HCT116 (cell line): ENCODE measurements around the gene TESK1. TPM values are rescaled to one million over a fixed set of nuclear protein-coding genes. Genes with fewer than 3 reads are reported as not detected.
A peak's percentile ranks its signal among the peaks of the same experiment; 100 is the strongest.
"Not testable (repeated sequence)": the region's sequence is repeated elsewhere in the genome, so short reads cannot be mapped to it uniquely, and the experiment has no call there.

ENCODE experiments used
- ATAC-seq: fragments of 200-7000 bp; cut with Tn5 transposase; 2 replicates; pipeline ENCODE4 v1.9.1; 2020; ENCODE audit warnings: mild to moderate bottlenecking, moderate library complexity
- BruUV-seq: library from RNA; stranded (reverse); fragments of 400-500 nt; replicated peaks from 2 replicates; lab custom pipeline; 2021; lab: Mats Ljungman, UMichigan
- CTCF ChIA-PET: fragments of 300-600 bp; sonication (Branson Sonifier 250); formaldehyde crosslinking; loops from one replicate; lab custom pipeline; 2021; ENCODE audit warnings: antibody characterized with exemption; lab: Charles Lee
- POLR2A ChIA-PET: fragments of 300-600, 350-600 bp; sonication (Branson Sonifier 250); formaldehyde crosslinking; loops from one replicate; lab custom pipeline; 2021; ENCODE audit warnings: antibody characterized with exemption; lab: Charles Lee
- RAD21 ChIA-PET, 2 experiments: fragments of 300-600 bp; sonication (Branson Sonifier 250); formaldehyde crosslinking; loops; one replicate each; lab custom pipeline; 2023; ENCODE audit warnings: low total read pairs in 2 of 2; ENCODE audit not compliant: uncharacterized antibody in 2 of 2, unreplicated experiment in 2 of 2, low non-redundant PET in 1 of 2; lab: Charles Lee
- DNase-seq: peaks from one replicate; pipeline ENCODE4 v3.0.0-alpha.2; 2010; ENCODE audit warnings: low read depth, low spot score
- H2AFZ ChIP-seq: fragments of 200-600 bp; shearing (Covaris generic), sonication (generic); 2 replicates; pipeline ENCODE4 v1.6.1; 2017; ENCODE audit warnings: low read depth, mixed run types, mixed read lengths, antibody characterized with exemption, low read length; ENCODE audit not compliant: poor library complexity, severe bottlenecking
- H3K27ac ChIP-seq: 2 replicates; pipeline ENCODE4 v1.5.1; 2012; ENCODE audit warnings: low read depth, low read length
- H3K27me3 ChIP-seq: fragments of 200-600 bp; sonication (generic); 2 replicates; pipeline ENCODE4 v1.6.1; 2016; ENCODE audit warnings: mixed run types, low read length, mixed read lengths; ENCODE audit not compliant: insufficient read depth
- H3K36me3 ChIP-seq, 2 experiments: fragments of 200-500 bp in 1 of 2; fragments of 200-600 bp in 1 of 2; sonication (Bioruptor generic) in 1 of 2; sonication (generic) in 1 of 2; 2 replicates each; pipeline versions ENCODE4 v1.5.1 to v1.6.1; 2014 to 2016; ENCODE audit warnings: low read length in 2 of 2, inconsistent platforms in 1 of 2, mixed read lengths in 1 of 2, mixed run types in 1 of 2; ENCODE audit not compliant: insufficient read depth in 2 of 2, control insufficient read depth in 1 of 2
- H3K4me1 ChIP-seq, 2 experiments: fragments of 200-600 bp in 1 of 2; sonication (generic) in 1 of 2; 2 replicates each; pipeline versions ENCODE4 v1.5.1 to v1.6.1; 2012 to 2017; ENCODE audit warnings: low read length in 2 of 2, inconsistent platforms in 1 of 2, mild to moderate bottlenecking in 1 of 2, mixed read lengths in 1 of 2, mixed run types in 1 of 2, moderate library complexity in 1 of 2; ENCODE audit not compliant: insufficient read depth in 2 of 2, control insufficient read depth in 1 of 2
- H3K4me2 ChIP-seq: fragments of 200-600 bp; sonication (generic); 2 replicates; pipeline ENCODE4 v1.6.1; 2017; ENCODE audit warnings: mixed run types, low read length, mixed read lengths
- H3K4me3 ChIP-seq, 2 experiments: fragments of 200-600 bp in 1 of 2; sonication (generic) in 1 of 2; replicated peaks in 1 of 2; 2 replicates each; pipeline ENCODE4 v1.5.1; 2011 to 2016; ENCODE audit warnings: low read length in 2 of 2, control low read depth in 1 of 2, low read depth in 1 of 2, mild to moderate bottlenecking in 1 of 2, mixed read lengths in 1 of 2, mixed run types in 1 of 2
- H3K79me2 ChIP-seq: fragments of 200-600 bp; sonication (generic); 2 replicates; pipeline ENCODE4 v1.6.1; 2017; ENCODE audit warnings: mild to moderate bottlenecking, mixed run types, low read length, moderate library complexity, mixed read lengths; ENCODE audit not compliant: insufficient read depth
- H3K9ac ChIP-seq: fragments of 200-600 bp; sonication (generic); 2 replicates; pipeline ENCODE4 v1.6.1; 2016; ENCODE audit warnings: low read length, mixed read lengths
- H3K9me2 ChIP-seq: fragments of 200-600 bp; sonication (generic), shearing (Covaris generic); 2 replicates; pipeline ENCODE4 v1.6.1; 2017; ENCODE audit warnings: mixed run types, mild to moderate bottlenecking, moderate library complexity; ENCODE audit not compliant: insufficient read depth
- H3K9me3 ChIP-seq, 2 experiments: fragments of 200-500 bp in 1 of 2; fragments of 200-600 bp in 1 of 2; sonication (Bioruptor generic) in 1 of 2; sonication (generic) in 1 of 2; 2 replicates each; pipeline ENCODE4 v1.6.1; 2014 to 2017; ENCODE audit warnings: low read length in 2 of 2, mixed read lengths in 2 of 2, inconsistent platforms in 1 of 2, low read depth in 1 of 2, mild to moderate bottlenecking in 1 of 2, mixed run types in 1 of 2, moderate library complexity in 1 of 2; ENCODE audit not compliant: control insufficient read depth in 1 of 2, insufficient read depth in 1 of 2
- H4K20me1 ChIP-seq: fragments of 200-600 bp; sonication (generic), shearing (Covaris generic); 2 replicates; pipeline ENCODE4 v1.6.1; 2017; ENCODE audit warnings: mixed run types, mild to moderate bottlenecking, moderate library complexity; ENCODE audit not compliant: insufficient read depth
- REST ChIP-seq: IDR thresholded peaks from 2 replicates; pipeline ENCODE4 v1.6.1; 2012; ENCODE audit warnings: low read depth
- TCF7L2 ChIP-seq: IDR thresholded peaks from 2 replicates; pipeline ENCODE4 v1.7.0; 2011; ENCODE audit warnings: borderline replicate concordance, inconsistent platforms; ENCODE audit not compliant: insufficient read depth, insufficient read length; ENCODE audit errors: extremely low read depth
- ZBTB33 ChIP-seq: IDR thresholded peaks from 2 replicates; pipeline ENCODE4 v1.6.1; 2011; ENCODE audit warnings: mild to moderate bottlenecking, low read length, moderate library complexity; ENCODE audit not compliant: insufficient replicate concordance; ENCODE audit errors: extremely low read depth
- intact Hi-C: fragments of 100-400 bp; cut with micrococcal nuclease; formaldehyde crosslinking; loops from 2 replicates; pipeline ENCODE4 v1.10.0; 2022
- total RNA-seq: library from RNA; stranded (reverse); gene quantifications from one replicate; pipeline ENCODE4 v1.2.1, GENCODE V29; 2021; ENCODE audit not compliant: unreplicated experiment

The TESK1 gene
- total RNA-seq, 1 experiment from 2014 or later: 26.6 TPM

- POLR2A ChIA-PET: no interaction called here
- BruUV-seq: no TSS peak
- no peak for TF ChIP-seq REST
- TF ChIP-seq ZBTB33: no peak
- TF ChIP-seq TCF7L2: no peak
- CTCF ChIA-PET: no interaction called here
- H3K9ac ChIP-seq: no peak overlapping the region
- no peak overlapping the region for H3K4me3 ChIP-seq
- no peaks in the 10 kb centered on the region for H3K9me3 ChIP-seq
- no peaks in the 10 kb centered on the region for H3K9me2 ChIP-seq
- intact Hi-C loops: no loop called here
- H4K20me1 ChIP-seq: no peaks in the 10 kb centered on the region
- no peak overlapping the region for H3K4me2 ChIP-seq
- H3K36me3 ChIP-seq: no peaks in the 10 kb centered on the region
- H3K27ac ChIP-seq: no peak overlapping the region
- no peak for DNase-seq
- H3K27me3 ChIP-seq: no peaks in the 10 kb centered on the region
- RAD21 ChIA-PET: no interaction called here
- H3K79me2 ChIP-seq: no peaks in the 10 kb centered on the region
- H3K4me1 ChIP-seq: peaks cover 6 to 20% of the 10 kb centered on the region in 2 experiments; a peak in 3 of 4 replicates
- ATAC-seq: no peak
- no peak overlapping the region for H2AFZ ChIP-seq
Observed at GRCh38 chr9:35643046-35643445, 38.0 kb downstream of the TESK1 start.

GRCh38 chr9:35645736-35646135, 40.7 kb downstream of the TESK1 start:
- BruUV-seq, H3K79me2 ChIP-seq, H3K9me3 ChIP-seq, intact Hi-C loops, H3K27me3 ChIP-seq, H2AFZ ChIP-seq, ATAC-seq, H4K20me1 ChIP-seq, H3K9me2 ChIP-seq, H3K36me3 ChIP-seq, DNase-seq: not testable (repeated sequence)
- H3K4me2 ChIP-seq: peak overlapping the region; percentile 78
- ChIA-PET CTCF (interaction anchor here (1.3 to 2.3 kb wide), 4 partner anchors 11 to 90 kb away, joined by 3 to 12 read pairs (median 7); partner anchors contain the start of genes CCDC107, CREB3, RMRP and TLN1), RAD21 (interaction anchor here in 1 of 2 experiments (1.0 kb wide), 1 partner anchor 46 kb away, joined by 3 read pairs; no protein-coding TSS in a partner anchor), POLR2A (interaction anchor here (1.7 kb wide), 1 partner anchor 12 kb away, joined by 6 read pairs; the partner anchor contains the start of genes CCDC107 and RMRP)
- H3K9ac ChIP-seq: peak overlapping the region; percentile 52
- peaks cover 6 to 20% of the 10 kb centered on the region in 2 experiments; a peak in 3 of 4 replicates for H3K4me1 ChIP-seq
- peak overlapping the region; percentile 56 for H3K27ac ChIP-seq
- peak overlapping the region; percentile 56 to 62 for H3K4me3 ChIP-seq
